SH-SY5Y (cell line): Measurements from ENCODE around the gene SHROOM2.

Source experiments
- GATA2 ChIP-seq: IDR thresholded peaks from 2 replicates; pipeline ENCODE4 v1.6.1; 2011; ENCODE audit warnings: mild to moderate bottlenecking, low read depth, low read length
- GATA3 ChIP-seq: IDR thresholded peaks from 2 replicates; pipeline ENCODE4 v1.6.1; 2011; ENCODE audit warnings: low read depth, mild to moderate bottlenecking, low read length, moderate library complexity

DNA sequence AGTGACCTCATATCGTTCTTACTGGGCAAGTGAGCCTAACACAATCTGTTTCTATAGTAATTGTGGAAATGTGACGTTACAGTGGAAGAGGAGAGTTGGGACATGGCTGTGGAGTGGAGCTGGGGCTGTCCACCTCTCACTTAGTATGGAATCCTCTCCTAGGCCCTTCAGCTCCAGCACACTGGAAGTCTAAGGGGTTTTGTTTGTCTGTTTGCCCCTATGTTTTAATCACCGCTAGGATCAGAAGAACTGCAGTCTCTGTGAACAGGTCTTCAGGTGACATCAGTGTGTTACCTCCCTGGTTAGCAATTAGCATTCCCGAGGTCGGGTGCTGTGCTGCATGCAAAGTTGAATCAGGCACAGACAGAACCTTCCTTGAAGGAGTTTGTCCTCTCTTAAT, 131.6 kb downstream of the SHROOM2 start:
- TF ChIP-seq GATA2 (no peak), GATA3 (no peak)
